GM18498 (cell line): ENCODE data around the gene TICAM2.

Source experiments
- ATAC-seq: cut with Tn5 transposase; IDR thresholded peaks from one replicate; pipeline ENCODE4 v1.9.1; 2021; ENCODE audit warnings: mild to moderate bottlenecking, moderate library complexity; ENCODE audit not compliant: unreplicated experiment

TICAM2 gene

GRCh38 chr5:115573133-115573532 is 29.1 kb downstream of the TICAM2 start:
- ATAC-seq = no peak

- ATAC-seq = no peak
Observed at GRCh38 chr5:115571441-115571878, 30.8 kb downstream of the TICAM2 start.

GRCh38 chr5:115568668-115569067 is 33.6 kb downstream of the TICAM2 start:
- no peak for ATAC-seq

GRCh38 chr5:115565233-115565632 is 37.0 kb downstream of the TICAM2 start:
- no peak for ATAC-seq

- ATAC-seq = no peak
Observed at GRCh38 chr5:115561176-115561575, 41.1 kb downstream of the TICAM2 start.

GRCh38 chr5:115559524-115559923 is 42.8 kb downstream of the TICAM2 start:
- ATAC-seq = no peak

GRCh38 chr5:115558388-115558956 is 43.8 kb downstream of the TICAM2 start:
- ATAC-seq = no peak

- ATAC-seq = no peak
Observed at GRCh38 chr5:115557667-115558387, 44.5 kb downstream of the TICAM2 start.

GRCh38 chr5:115556276-115556675 is 46.0 kb downstream of the TICAM2 start:
- no peak for ATAC-seq

- ATAC-seq = no peak
Observed at GRCh38 chr5:115555084-115555633, 47.1 kb downstream of the TICAM2 start.

- ATAC-seq = no peak
Observed at GRCh38 chr5:115553082-115553481, 49.2 kb downstream of the TICAM2 start.

GRCh38 chr5:115551415-115551814 is 50.9 kb downstream of the TICAM2 start:
- ATAC-seq = no peak

- no peak for ATAC-seq
Observed at GRCh38 chr5:115549154-115549553, 53.1 kb downstream of the TICAM2 start.

GRCh38 chr5:115548683-115549082 is 53.6 kb downstream of the TICAM2 start:
- ATAC-seq = no peak

- ATAC-seq = no peak
Observed at GRCh38 chr5:115545351-115545882, 56.9 kb downstream of the TICAM2 start.

- ATAC-seq = peak; percentile 97
Observed at GRCh38 chr5:115544436-115545350, 57.6 kb downstream of the TICAM2 start, which contains the start of gene FEM1C. TSS of gene FEM1C (minus strand) at chr5:115544775. CDS start at chr5:115543493, 1,282 bp downstream.

- no peak for ATAC-seq
Observed at GRCh38 chr5:115544043-115544435, 58.2 kb downstream of the TICAM2 start.

GRCh38 chr5:115543365-115544042 is 58.8 kb downstream of the TICAM2 start:
- ATAC-seq = peak; percentile 40

GRCh38 chr5:115542651-115543364 is 59.5 kb downstream of the TICAM2 start:
- ATAC-seq = no peak

- no peak for ATAC-seq
Observed at GRCh38 chr5:115542086-115542485, 60.2 kb downstream of the TICAM2 start.
